SH-SY5Y (cell line): ENCODE results near the gene DCBLD1.

ENCODE experiments used
- GATA2 ChIP-seq: IDR thresholded peaks from 2 replicates; pipeline ENCODE4 v1.6.1; 2011; ENCODE audit warnings: mild to moderate bottlenecking, low read depth, low read length
- GATA3 ChIP-seq: IDR thresholded peaks from 2 replicates; pipeline ENCODE4 v1.6.1; 2011; ENCODE audit warnings: low read depth, mild to moderate bottlenecking, low read length, moderate library complexity

- TF ChIP-seq GATA2 (no peak), GATA3 (no peak)
Observed at GRCh38 chr6:117478853-117479231, 3.6 kb upstream of the DCBLD1 start.
